ENCODE data around the gene IQCE. TPM values are rescaled to one million over a fixed set of nuclear protein-coding genes. Genes with fewer than 3 reads are reported as not detected.
"Not testable (repeated sequence)": the region's sequence is repeated elsewhere in the genome, so short reads cannot be mapped to it uniquely, and the experiment has no call there.

IQCE gene
- total RNA-seq, 2 donors from 2014 or later = 11.6 to 17.7 TPM

DNA sequence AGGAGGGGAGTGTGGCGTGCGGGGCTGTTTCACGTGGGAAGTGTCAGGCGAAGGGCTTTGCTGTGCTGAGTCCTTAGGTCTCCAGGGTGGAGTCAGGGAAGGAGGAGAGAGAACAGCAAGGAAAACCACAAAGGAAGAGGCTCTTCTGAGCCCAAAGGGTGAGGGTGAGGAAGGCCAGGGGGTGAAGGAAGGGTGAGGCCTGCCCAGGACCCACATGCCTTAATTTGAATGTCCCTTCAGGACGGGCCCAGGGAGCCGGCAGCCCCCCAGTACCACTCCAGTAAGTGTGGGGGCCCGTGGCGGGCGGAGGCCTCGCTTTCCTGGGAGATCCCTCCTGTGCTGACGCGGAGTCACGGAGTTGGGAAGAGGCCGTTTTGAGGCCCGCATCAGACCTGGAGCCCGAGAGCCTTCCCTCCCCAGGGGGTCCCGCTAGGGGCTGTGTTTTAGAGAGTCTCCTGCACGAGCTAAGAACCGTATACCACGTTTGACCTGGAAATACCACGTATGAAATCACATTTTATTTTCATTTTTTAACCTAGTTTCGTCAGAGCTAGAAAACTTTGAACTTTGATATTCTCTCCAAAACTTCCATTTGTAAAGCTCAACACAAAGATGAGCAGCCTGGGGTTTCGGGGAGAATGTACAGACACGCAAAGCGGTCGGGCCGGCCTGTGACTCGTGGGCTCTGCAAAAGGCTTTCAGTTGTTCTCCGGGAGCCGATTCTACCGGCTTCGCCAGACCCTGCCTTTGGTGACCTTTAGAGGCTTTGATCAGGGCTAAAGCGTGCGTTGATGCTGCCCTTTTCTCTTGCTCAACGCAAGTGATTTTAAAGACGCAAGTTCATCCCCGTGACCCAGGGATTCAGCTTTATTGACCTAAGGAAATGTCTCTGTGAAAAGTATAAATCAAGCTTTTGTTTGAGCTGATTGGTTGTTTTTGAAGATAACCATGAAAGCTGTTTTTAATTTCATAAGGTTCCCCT, 49.4 kb downstream of the IQCE start:
- no peak overlapping the region for H3K27ac Mint-ChIP-seq
- no peaks in the 10 kb centered on the region for H3K27me3 Mint-ChIP-seq

GRCh38 chr7:2608921-2609411, 50.2 kb downstream of the IQCE start:
- Mint-ChIP-seq H3K4me3 (peak overlapping the region; percentile 61), H3K9me3 (no peaks in the 10 kb centered on the region), H3K4me1 (ENCODE audit: low read depth in 2 of 2) (peaks cover 5 to 7% of the 10 kb centered on the region in 2 donors), H3K36me3 (no peaks in the 10 kb centered on the region), H3K27ac (no peak overlapping the region), H3K27me3 (no peaks in the 10 kb centered on the region)
- ATAC-seq (peak in 1 of 2 donors; percentile 51), DNase-seq (ENCODE audit: low spot score) (no peak)

More for the DNA sequence above, 49.4 kb downstream of the IQCE start:
- H3K9me3 Mint-ChIP-seq = no peaks in the 10 kb centered on the region
- DNase-seq (ENCODE audit: low spot score) = no peak
- H3K4me1 Mint-ChIP-seq (ENCODE audit: low read depth in 2 of 2) = peaks cover 5 to 7% of the 10 kb centered on the region in 2 donors
- peak overlapping the region; percentile 61 for H3K4me3 Mint-ChIP-seq
- no peaks in the 10 kb centered on the region for H3K36me3 Mint-ChIP-seq
- no peak for ATAC-seq

DNA sequence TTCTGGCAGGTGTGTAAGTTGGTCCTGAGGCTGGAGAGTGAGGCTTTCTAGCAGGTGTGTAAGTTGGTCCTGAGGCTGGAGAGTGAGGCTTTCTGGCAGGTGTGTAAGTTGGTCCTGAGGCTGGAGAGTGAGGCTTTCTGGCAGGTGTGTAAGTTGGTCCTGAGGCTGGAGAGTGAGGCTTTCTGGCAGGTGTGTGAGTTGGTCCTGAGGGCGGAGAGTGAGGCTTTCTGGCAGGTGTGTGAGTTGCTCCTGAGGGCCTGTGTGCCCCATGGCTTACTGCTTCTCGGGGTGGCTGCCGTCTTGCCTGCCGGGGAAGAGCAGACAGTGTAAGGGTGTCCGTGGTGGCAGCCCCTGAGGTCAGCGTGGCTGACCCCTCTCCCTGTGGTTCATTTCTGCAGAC, 50.9 kb downstream of the IQCE start:
- H3K27me3 Mint-ChIP-seq; ATAC-seq; H3K4me1 Mint-ChIP-seq (ENCODE audit: low read depth in 2 of 2); H3K36me3 Mint-ChIP-seq; H3K9me3 Mint-ChIP-seq; DNase-seq (ENCODE audit: low spot score); H3K27ac Mint-ChIP-seq; H3K4me3 Mint-ChIP-seq: not testable (repeated sequence)

- no peaks in the 10 kb centered on the region for H3K27me3 Mint-ChIP-seq
These were observed 51.7 kb downstream of the IQCE start for GRCh38 chr7:2610466-2610865.

GRCh38 chr7:2610898-2611297, 52.1 kb downstream of the IQCE start:
- no peaks in the 10 kb centered on the region for H3K36me3 Mint-ChIP-seq
- no peak overlapping the region for H3K4me3 Mint-ChIP-seq
- no peaks in the 10 kb centered on the region for H3K27me3 Mint-ChIP-seq
- no peak overlapping the region for H3K27ac Mint-ChIP-seq
- H3K9me3 Mint-ChIP-seq = no peaks in the 10 kb centered on the region
- DNase-seq (ENCODE audit: low spot score) (no peak), ATAC-seq (no peak)
- peaks cover 5 to 7% of the 10 kb centered on the region in 2 donors for H3K4me1 Mint-ChIP-seq (ENCODE audit: low read depth in 2 of 2)

More at GRCh38 chr7:2610466-2610865, 51.7 kb downstream of the IQCE start:
- DNase-seq (ENCODE audit: low spot score) (no peak), ATAC-seq (no peak)
- H3K9me3 Mint-ChIP-seq = no peaks in the 10 kb centered on the region
- H3K4me1 Mint-ChIP-seq (ENCODE audit: low read depth in 2 of 2) = peaks cover 5 to 7% of the 10 kb centered on the region in 2 donors
- no peaks in the 10 kb centered on the region for H3K36me3 Mint-ChIP-seq
- no peak overlapping the region for H3K4me3 Mint-ChIP-seq
- no peak overlapping the region for H3K27ac Mint-ChIP-seq

GRCh38 chr7:2611401-2611800, 52.6 kb downstream of the IQCE start:
- Mint-ChIP-seq H3K36me3 (no peaks in the 10 kb centered on the region), H3K4me1 (ENCODE audit: low read depth in 2 of 2) (peaks cover 5 to 7% of the 10 kb centered on the region in 2 donors), H3K27me3 (no peaks in the 10 kb centered on the region), H3K4me3 (no peak overlapping the region), H3K9me3 (no peaks in the 10 kb centered on the region), H3K27ac (no peak overlapping the region)
- no peak for ATAC-seq
- DNase-seq (ENCODE audit: low spot score) = no peak

- no peak overlapping the region for H3K27ac Mint-ChIP-seq
- ATAC-seq = no peak
- no peaks in the 10 kb centered on the region for H3K36me3 Mint-ChIP-seq
- no peak overlapping the region for H3K4me3 Mint-ChIP-seq
- H3K4me1 Mint-ChIP-seq (ENCODE audit: low read depth in 2 of 2) = peaks cover 5 to 7% of the 10 kb centered on the region in 2 donors
- DNase-seq (ENCODE audit: low spot score) = no peak
- no peaks in the 10 kb centered on the region for H3K27me3 Mint-ChIP-seq
- H3K9me3 Mint-ChIP-seq = no peaks in the 10 kb centered on the region
These were observed 53.1 kb downstream of the IQCE start for GRCh38 chr7:2611922-2612321.

- Mint-ChIP-seq H3K9me3 (no peaks in the 10 kb centered on the region), H3K4me3 (no peak overlapping the region), H3K36me3 (no peaks in the 10 kb centered on the region), H3K27ac (no peak overlapping the region), H3K27me3 (no peaks in the 10 kb centered on the region), H3K4me1 (ENCODE audit: low read depth in 2 of 2) (peaks cover 5 to 6% of the 10 kb centered on the region in 2 donors)
- DNase-seq (ENCODE audit: low spot score) (no peak), ATAC-seq (peak; percentile 10 to 52)
These were observed 53.8 kb downstream of the IQCE start for GRCh38 chr7:2612445-2613097.

DNA sequence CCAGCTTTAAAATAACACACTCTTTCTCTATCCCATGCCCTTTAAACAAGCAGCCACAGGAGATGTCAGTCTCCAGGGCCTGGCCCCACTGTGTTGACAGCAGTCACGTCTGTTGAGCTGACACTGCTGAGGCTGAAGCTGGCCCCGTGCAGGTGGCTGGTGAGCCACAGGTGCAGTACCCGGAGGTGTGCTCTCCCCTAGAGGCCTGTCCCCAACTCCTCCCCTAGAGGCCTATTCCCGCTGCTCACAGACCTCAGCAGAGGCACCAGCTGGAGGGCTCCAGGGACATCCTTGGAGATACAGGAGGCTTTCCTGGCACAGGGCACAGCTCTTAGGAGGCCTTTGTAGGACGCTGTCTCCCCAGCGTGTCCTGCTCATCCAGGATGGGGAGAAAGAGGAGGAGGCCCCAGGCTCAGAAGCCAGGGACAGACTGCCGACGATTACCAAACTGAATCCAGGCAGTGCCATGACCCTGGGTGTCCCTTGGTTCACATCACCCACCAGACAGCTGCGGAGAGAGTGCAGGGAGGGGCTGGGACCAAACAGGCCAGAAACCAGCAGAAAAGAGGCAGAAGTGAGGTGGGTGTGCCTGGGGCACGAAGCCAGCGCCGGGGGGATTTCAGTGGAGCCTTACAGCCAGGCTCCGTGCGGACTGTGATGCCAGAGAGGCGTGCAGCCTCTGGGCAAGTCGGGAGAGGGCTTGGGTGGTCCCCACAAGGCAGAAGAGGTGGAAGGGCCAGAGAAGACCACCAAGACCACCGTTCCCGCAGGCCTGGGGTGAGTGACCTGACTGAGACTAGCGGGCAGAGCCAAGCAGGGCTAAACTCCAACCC, 54.5 kb downstream of the IQCE start:
- DNase-seq (ENCODE audit: low spot score) = no peak

GRCh38 chr7:2613931-2614600, 55.3 kb downstream of the IQCE start:
- Mint-ChIP-seq H3K9me3 (no peaks in the 10 kb centered on the region), H3K4me3 (no peak overlapping the region), H3K27me3 (no peaks in the 10 kb centered on the region), H3K4me1 (ENCODE audit: low read depth in 2 of 2) (peaks cover under 1% of the 10 kb centered on the region in 2 donors), H3K36me3 (no peaks in the 10 kb centered on the region), H3K27ac (no peak overlapping the region)
- ATAC-seq (no peak), DNase-seq (ENCODE audit: low spot score) (no peak)

More for the DNA sequence above, 54.5 kb downstream of the IQCE start:
- Mint-ChIP-seq H3K27ac (no peak overlapping the region), H3K36me3 (no peaks in the 10 kb centered on the region), H3K4me3 (no peak overlapping the region), H3K27me3 (no peaks in the 10 kb centered on the region), H3K9me3 (no peaks in the 10 kb centered on the region), H3K4me1 (ENCODE audit: low read depth in 2 of 2) (peaks cover 3 to 5% of the 10 kb centered on the region in 2 donors)
- ATAC-seq = no peak

GRCh38 chr7:2614631-2615330, 56.0 kb downstream of the IQCE start:
- H3K4me1 Mint-ChIP-seq (ENCODE audit: low read depth in 2 of 2) = no peaks in the 10 kb centered on the region
- DNase-seq (ENCODE audit: low spot score) = no peak
- no peaks in the 10 kb centered on the region for H3K9me3 Mint-ChIP-seq
- ATAC-seq = no peak
- no peak overlapping the region for H3K27ac Mint-ChIP-seq
- H3K36me3 Mint-ChIP-seq = no peaks in the 10 kb centered on the region
- no peak overlapping the region for H3K4me3 Mint-ChIP-seq
- H3K27me3 Mint-ChIP-seq = no peaks in the 10 kb centered on the region

GRCh38 chr7:2616387-2617324, 57.9 kb downstream of the IQCE start:
- Mint-ChIP-seq H3K4me3 (no peak overlapping the region), H3K4me1 (ENCODE audit: low read depth in 2 of 2) (no peaks in the 10 kb centered on the region), H3K27ac (no peak overlapping the region), H3K9me3 (no peaks in the 10 kb centered on the region), H3K27me3 (no peaks in the 10 kb centered on the region), H3K36me3 (no peaks in the 10 kb centered on the region)
- DNase-seq (ENCODE audit: low spot score) (no peak), ATAC-seq (no peak)
